GM18502 (cell line): ENCODE results near the gene CD72.
"Not testable (repeated sequence)": the region's sequence is repeated elsewhere in the genome, so short reads cannot be mapped to it uniquely, and the experiment has no call there.

Source experiments
- ATAC-seq: cut with Tn5 transposase; IDR thresholded peaks from one replicate; pipeline ENCODE4 v1.9.1; 2021; ENCODE audit warnings: mild to moderate bottlenecking; ENCODE audit not compliant: unreplicated experiment, poor library complexity

The CD72 gene

DNA sequence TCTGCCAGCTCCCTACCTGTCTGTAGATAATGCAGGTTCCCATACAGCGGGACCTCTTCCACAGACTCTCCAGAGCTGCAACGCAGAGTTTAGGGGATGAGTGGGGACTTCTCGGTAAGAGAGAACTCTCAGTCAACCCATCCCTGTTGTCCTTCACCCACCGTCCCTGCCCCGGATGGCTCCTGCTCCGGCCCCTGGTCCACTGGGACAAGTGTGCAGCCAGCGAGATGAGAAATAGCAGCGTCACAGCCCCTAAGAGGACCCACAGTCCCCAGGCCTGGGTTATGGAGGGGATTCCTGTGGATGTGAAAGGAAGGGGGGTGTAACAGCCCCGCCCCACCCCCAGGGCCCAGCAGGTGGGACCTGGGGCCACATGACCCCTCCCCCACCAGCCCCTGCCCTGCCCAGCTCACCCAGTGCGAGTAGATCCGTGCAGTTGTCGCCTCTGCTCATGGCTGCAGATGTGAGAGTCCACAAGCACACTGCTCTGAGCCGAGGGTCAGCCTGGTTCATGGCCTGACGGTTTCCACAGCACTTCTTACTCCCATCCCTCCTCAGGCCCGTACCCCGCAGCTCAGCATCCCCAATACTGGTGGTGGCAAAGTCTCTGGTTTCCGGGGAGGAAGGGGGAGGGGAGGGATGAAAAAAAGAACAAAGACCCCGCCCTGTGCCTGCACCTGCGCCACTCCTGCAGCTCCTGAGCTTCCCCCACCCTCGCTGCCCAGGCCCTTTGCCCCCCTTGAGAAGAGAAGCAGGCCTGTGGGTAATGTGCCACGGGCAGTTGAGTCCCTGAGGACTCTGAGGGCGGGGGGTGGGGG is 32.3 kb upstream of the CD72 start, which contains the start of gene SIT1:
Gene SIT1, minus strand, starts transcription at position 591 of the 818 bp plus-strand sequence. Its CDS starts 78 bp downstream, at position 513.
- no peak for ATAC-seq

DNA sequence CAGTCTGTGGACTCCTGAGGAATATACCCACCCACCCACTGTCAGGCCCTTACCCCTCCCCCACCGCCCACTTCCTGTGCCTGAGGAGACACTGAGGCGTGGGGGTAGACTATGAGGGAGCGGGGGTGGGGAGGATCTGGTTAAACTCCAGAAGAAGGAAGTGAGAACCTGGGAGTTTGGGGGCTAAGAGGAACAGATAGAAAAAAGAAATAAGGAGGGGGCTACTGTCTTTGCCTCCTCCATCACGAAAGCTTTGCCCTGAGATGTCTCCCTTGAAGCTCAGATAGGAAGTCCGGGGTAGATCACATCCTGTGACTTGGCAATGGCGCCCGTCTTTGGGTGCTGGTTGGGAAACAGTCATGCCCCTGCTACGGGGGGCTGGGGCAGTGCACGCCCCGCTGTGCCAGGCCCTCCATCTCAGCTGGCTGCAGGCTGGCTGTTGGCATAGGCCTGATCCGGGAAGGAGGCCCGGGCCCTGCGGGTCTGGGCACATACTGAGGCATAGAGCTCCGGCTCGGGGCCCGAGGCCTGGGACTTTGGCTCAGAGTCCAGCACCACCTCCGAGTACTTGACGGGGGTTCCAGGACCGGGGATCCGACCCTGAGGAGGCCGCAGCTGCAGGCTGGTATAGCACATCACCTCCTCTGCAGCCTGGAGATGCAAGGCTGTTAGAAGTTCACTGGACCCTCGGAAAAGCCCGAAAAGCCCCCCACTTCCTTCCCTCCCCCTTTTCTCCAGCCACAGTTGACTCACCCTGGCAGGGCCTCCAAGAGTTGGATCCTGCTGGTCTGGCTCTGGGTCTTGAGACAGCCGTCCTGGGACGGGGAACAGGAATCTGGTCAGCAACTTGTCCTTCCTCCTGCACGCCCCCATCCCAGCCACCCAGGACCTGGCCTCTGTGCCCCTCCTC is 31.5 kb upstream of the CD72 start:
- ATAC-seq, result no peak

DNA sequence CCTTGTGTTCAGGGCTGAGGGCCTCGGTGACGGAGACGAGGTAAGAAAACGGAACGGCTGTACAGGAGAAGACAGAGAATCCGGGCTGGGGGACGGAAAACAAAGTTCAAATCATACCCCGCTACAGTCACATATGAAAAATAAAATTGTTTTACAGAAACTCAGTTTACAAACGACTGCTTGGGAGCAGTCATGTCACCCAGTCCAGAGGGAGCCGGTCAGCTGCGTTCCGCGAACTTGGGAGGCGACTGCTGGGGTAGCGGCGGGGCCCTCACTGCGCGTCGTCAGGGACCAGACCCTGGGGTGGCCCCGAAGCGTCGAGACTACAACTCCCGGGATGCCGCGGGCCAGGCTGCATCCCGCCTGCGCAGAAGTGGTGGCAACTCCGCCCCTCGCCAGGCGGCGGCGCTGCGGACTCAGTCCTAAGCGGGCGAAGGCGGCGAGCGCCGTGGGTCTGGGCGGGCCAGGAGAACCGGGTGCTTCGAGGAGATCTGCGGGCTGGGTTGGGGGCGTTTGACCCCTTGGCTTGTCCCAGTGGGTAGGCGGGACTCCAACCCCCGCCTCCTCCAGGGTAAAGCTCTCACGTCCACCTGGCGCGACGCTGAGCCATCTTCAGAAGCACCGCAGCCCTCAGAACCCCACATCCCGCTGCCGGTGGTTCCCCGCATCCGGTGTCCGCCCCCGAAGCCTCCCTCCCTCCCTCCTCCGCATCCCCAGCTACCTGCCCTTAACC is 28.5 kb upstream of the CD72 start:
- ATAC-seq, result peak; percentile 79

GRCh38 chr9:35646153-35646532 is 27.9 kb upstream of the CD72 start:
- no peak for ATAC-seq

- not testable (repeated sequence) for ATAC-seq
Observed at GRCh38 chr9:35645736-35646135, 27.5 kb upstream of the CD72 start.

GRCh38 chr9:35643046-35643445 is 24.8 kb upstream of the CD72 start:
- ATAC-seq, result no peak

DNA sequence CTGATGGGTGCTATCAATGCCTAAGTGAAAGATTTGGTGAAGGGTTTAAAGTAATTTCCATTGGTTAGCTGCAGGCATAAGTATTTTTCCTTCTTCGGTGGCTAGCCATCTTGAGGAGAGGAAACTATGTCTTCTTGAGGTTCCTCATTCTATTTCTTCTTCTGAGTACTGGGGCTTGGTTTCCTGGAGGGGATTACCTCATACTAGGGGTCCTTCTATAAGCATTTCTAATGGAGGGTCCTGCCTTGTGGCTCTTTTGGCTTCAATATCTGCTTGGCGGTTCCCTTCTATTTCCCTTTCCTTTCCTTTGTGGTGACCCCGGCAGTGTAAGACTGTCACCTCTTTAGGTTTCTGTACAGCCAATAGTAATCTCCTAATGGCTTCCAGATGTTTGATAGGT is 23.3 kb upstream of the CD72 start:
- ATAC-seq, result not testable (repeated sequence)

DNA sequence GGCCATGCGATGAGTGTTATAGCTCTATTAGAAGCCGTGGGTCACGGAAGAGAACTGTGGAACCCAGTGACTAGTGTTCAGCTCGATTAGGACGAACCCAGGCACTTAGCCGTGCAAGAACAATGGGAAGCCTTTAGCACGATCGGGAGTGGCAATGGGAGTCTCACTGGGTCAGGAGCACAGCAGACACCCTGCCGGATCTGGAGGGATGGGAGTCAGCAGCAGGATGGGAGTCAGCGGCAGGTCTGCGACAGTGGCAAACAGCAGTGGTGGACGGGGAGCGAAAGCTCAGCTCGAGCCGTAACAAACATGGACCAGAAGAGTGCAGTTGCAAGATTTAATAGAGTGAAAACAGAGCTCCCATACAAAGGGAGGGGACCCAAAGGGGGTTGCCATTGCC is 22.2 kb upstream of the CD72 start:
- ATAC-seq, result not testable (repeated sequence)

DNA sequence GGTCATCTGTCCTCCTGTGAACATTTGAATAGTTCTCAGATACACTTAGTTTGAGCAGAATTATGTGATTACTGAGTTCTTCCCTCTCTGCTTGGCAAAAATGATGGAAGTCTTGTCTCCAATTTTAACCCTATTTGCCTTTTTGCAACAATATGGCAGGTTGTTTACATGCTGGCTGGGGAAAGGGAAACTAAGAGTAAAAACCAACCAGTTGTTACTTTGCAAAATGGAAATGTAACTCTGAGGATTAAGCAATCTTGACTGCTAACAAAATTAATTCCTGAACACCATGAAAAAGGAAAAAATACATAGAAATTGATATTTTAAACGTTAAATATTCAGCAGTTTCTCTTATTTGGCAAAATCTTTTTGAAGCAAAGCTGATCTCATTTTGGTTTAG is 21.4 kb upstream of the CD72 start:
- no peak for ATAC-seq

DNA sequence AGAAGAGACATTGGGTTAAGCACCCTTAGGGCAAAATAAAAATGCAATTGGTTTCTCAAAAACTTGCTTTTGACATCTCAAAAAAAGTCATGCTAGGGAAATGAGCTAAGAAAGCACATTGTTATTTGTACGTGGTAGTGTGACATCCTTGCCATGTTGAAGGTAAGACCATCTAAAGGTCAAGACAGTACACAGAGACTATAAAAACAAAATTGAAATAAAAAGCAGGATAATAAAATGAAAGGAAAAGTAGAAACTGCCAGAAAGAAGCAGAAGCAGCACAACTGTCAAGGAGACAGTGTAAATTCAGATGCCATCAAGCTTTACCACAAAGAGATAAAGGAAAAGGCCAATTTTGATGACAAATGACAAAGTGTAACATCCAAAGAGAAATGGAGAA is 21.0 kb upstream of the CD72 start:
- ATAC-seq, result not testable (repeated sequence)

GRCh38 chr9:35638751-35639150 is 20.5 kb upstream of the CD72 start:
- ATAC-seq, result not testable (repeated sequence)

DNA sequence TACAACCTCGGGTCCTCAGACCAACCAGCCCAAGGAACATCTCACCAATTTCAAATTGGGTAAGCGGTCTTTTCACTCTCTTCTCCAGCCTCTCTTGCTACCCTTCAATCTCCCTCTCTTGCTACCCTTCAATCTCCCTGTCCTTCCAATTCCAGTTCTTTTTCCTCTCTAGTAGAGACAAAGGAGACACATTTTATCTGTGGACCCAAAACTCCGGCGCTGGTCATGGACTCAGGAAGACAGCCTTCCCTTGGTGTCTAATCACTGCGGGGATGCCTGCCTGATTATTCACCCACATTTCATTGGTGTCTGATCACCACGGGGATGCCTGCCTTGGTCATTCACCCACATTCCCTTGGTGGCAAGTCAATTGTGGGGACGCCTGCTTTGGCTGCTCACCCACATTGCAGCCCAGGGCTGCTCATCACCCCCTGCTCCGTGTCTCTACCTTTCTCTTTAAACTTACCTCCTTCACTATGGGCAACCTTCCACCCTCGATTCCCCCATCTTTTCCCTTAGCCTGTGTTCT is 19.3 kb upstream of the CD72 start:
- not testable (repeated sequence) for ATAC-seq

DNA sequence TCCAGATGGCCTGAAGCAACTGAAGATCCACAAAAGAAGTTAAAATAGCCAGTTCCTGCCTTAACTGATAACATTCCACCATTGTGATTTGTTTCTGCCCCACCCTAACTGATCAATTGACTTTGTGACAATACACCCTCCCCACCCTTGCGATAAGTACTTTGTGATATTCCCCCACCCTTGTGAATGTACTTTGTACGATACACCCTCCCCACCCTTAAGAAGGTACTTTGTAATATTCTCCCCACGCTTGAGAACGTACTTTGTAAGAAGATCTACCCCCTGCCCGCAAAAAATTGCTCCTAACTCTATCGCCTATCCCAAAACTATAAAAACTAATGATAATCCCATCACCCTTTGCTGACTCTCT is 18.6 kb upstream of the CD72 start:
- not testable (repeated sequence) for ATAC-seq

- ATAC-seq, result no peak
Observed at GRCh38 chr9:35636135-35636876, 18.1 kb upstream of the CD72 start.

- ATAC-seq, result no peak
Observed at GRCh38 chr9:35635730-35636129, 17.5 kb upstream of the CD72 start.

DNA sequence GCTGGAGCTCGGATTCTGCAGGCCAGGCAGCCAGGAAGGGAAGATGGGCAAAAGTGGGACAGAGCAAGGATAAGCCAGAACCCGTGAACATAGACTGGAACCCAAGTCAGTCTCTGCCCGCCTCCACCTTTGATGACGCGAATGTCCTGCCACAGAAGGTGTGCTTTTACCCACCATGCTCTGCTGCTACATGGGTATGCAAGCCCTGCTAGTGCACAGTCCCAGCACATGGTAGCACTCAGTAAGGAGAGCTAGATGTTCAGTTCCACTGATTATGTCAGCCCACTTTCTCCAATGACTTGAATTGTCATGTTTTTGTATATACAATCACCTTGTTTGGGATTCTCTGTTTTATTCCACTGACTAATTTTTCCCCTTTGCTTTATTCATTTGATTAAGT is 11.4 kb upstream of the CD72 start:
- no peak for ATAC-seq

- no peak for ATAC-seq
Observed at GRCh38 chr9:35628389-35628991, 10.3 kb upstream of the CD72 start.

- no peak for ATAC-seq
Observed at GRCh38 chr9:35627575-35627974, 9.4 kb upstream of the CD72 start.

DNA sequence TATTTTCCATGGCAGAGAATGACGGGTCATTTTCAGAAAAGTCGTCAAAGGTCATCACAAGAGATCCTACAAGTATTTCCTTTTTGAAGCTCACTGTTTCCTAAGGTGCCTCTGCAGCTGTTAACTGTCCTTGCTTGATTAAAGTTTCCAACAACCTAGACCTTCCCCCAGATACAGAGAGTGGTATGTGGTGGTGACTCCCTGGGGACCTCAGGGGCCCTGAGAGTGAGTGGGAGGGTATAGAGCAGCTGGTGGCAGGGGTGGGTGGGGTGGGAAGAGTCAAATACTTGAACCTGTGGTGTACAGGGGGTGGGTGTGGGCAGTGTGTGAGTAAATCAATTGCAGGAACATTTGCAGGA is 1.6 kb upstream of the CD72 start:
- ATAC-seq, result peak; percentile 54
